Epithelial cell of proximal tubule (primary cell): ENCODE measurements around the gene SLC2A10. TPM values are rescaled to one million over a fixed set of nuclear protein-coding genes. Genes with fewer than 3 reads are reported as not detected.
A peak's percentile ranks its signal among the peaks of the same experiment; 100 is the strongest.

Source experiments
- DNase-seq: peaks from one replicate; pipeline ENCODE4 v3.0.0-alpha.2; 2011; ENCODE audit warnings: low read depth
- H3K4me3 ChIP-seq: 2 replicates; pipeline ENCODE4 v1.5.1; 2011; ENCODE audit warnings: low read depth, mild to moderate bottlenecking, low read length
- total RNA-seq: library from RNA; depleted of rRNA; stranded (reverse); fragments of >200 nt; gene quantifications from 2 replicates; pipeline ENCODE4 v1.2.3, GENCODE V29; 2015
- TF ChIP-seq, protein P1 (sequence below): conservative IDR thresholded peaks from 2 replicates; pipeline ENCODE4 v1.5.1; 2012; ENCODE audit warnings: low read depth, mild to moderate bottlenecking, low read length

SLC2A10 gene
- total RNA-seq, 1 donor from 2014 or later: 12.5 TPM

DNA sequence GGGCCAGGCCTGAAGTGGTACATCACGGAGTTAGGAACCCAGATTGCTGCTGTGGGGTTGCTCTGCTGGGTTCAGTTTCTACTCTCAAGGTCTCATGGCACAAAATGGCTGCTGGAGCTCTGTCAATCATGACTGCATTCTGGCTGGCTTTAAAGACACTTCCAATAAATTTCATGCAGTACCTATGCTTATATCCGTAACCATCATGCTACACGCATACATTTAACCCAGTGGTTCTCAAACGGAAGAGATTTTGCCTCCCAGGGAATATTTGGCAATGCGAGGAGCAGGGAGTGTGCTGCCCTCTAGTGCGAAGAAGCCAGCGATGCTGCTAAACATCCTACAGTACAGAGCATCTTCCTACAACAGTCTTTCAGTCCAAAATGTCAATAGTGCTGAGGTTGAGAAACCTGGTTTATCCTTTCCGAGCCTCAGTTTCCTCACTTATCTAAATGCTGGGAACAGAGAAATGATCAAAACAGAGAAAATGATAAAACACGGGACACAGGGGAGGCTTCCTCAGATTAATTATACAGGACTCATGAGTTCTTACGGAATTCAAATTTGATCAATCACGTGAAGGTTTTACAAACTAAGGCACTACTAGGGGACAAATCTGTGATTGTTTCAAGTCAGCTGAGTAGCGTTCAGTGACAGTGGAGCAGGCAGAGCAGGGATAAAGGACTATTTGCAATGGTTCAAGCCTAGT, 9.6 kb upstream of the SLC2A10 start:
- DNase-seq: no peak
- no peak overlapping the region for H3K4me3 ChIP-seq
- TF ChIP-seq, protein P1, sequence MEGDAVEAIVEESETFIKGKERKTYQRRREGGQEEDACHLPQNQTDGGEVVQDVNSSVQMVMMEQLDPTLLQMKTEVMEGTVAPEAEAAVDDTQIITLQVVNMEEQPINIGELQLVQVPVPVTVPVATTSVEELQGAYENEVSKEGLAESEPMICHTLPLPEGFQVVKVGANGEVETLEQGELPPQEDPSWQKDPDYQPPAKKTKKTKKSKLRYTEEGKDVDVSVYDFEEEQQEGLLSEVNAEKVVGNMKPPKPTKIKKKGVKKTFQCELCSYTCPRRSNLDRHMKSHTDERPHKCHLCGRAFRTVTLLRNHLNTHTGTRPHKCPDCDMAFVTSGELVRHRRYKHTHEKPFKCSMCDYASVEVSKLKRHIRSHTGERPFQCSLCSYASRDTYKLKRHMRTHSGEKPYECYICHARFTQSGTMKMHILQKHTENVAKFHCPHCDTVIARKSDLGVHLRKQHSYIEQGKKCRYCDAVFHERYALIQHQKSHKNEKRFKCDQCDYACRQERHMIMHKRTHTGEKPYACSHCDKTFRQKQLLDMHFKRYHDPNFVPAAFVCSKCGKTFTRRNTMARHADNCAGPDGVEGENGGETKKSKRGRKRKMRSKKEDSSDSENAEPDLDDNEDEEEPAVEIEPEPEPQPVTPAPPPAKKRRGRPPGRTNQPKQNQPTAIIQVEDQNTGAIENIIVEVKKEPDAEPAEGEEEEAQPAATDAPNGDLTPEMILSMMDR: peak; percentile 80

DNA sequence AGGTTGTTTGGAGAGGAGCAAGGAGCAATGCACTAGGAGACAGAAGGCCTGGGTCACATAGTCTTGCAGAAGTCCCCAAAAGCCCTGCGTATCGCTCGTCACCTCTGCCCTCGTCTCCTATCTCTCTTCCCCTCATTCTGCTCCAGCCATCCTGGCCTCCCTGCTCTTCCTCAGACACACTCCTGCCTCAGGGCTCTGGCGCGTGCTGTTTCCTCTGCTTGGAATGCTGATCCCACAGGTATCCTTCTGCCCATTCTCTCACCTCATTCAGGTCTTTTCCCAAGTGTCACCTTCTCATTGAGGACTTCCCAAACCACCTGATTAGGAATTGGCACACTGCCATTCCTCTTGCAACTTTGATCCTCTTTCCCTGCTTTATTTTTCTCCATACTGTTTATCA, 9.0 kb upstream of the SLC2A10 start:
- no peak overlapping the region for H3K4me3 ChIP-seq
- DNase-seq: no peak
- TF ChIP-seq, protein P1: no peak

DNA sequence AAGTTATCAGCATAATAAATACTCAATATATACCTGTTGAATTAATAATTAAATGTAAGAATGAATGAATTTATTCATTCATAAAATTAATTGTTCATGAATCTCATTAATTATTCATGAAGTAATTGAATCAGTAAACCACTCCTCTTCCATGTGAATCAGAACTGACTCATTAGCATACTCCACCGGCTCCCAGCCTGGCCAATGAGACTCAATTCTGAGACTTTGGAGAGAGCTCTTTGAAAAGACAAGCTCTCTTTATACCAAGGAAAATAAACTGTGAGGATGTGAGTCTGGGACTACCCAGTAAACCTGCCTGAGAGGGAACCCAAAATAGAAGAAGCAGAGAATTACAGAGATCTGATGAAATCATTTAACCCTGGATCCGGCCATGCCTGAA, 8.4 kb upstream of the SLC2A10 start:
- TF ChIP-seq, protein P1: no peak
- DNase-seq: no peak
- no peak overlapping the region for H3K4me3 ChIP-seq

DNA sequence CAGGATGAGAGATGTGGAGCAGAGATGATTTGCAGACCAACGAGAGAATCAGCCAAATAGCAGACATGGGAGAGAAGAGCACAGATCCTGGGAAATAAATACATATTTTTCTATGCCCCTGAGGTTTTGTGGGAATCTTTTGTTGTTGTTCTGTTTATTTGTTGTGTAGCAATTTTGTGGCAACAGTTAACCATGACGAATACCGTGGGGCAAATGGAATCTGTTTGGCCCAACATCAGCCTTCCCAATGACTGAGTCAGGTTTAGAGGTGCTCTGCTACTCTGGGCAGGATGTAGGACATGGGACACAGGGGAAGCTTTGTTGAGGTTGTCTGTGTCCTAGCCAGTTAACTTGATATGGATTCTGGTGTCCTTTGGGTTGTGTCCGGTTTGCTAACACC, 7.9 kb upstream of the SLC2A10 start:
- DNase-seq: no peak
- TF ChIP-seq, protein P1: no peak
- H3K4me3 ChIP-seq: no peak overlapping the region

DNA sequence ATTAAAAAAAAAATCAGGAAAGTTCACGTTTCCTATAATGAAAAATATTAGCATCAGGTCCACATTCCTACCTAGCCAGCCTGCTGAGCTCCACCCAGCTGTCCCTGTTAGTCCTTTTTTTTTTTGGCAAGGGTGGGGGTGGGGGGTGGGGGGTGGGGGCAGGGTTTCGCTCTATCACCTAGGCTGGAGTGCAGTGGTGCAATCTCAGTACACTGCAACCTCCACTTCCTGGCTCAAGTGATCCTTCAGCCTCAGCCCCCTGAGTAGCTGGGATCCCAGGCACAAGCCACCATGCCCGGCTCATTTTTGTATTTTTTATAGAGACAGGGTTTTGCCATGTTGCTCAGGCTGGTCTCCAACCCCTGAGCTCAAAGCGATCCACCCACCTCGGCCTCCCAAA, 7.5 kb upstream of the SLC2A10 start:
- no peak overlapping the region for H3K4me3 ChIP-seq
- TF ChIP-seq, protein P1: no peak
- no peak for DNase-seq

DNA sequence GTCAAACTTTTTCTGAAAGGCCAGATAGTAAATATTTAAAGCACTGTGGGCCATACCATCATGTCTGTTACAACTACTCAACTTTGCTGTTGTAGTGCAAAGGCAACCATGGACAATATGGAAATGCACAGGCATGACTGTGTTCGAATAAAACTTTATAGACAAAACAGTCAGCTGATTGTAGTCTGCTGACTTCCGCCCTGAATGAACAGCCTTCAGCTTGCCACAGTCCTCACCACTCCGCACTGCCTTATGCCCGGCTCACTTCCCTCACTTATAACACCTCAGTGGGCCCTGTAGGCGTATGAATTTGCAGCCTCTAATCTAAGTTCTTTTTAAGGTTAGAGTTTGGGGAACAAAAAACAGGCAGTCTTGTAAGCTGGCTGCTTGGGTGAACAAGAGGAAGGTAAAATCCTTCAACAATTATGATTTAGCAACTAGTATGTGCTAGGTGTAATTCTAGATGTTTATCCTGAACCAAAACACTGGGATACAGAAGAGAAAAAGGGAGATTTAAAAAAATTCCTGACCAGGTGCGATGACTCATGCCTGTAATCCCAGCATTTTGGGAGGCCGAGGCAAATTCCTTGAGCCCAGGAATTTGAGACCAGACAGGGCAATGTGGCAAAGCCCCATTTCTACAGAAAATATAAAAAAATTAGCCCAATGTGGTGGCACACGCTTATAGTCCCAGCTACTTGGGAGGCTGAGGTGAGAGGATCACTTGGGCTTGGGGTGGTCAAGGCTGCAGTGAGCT, 6.8 kb upstream of the SLC2A10 start:
- TF ChIP-seq, protein P1: no peak
- no peak overlapping the region for H3K4me3 ChIP-seq
- DNase-seq: no peak
